Measurements from ENCODE around the gene EEF2KMT.
"Not testable (repeated sequence)": the region's sequence is repeated elsewhere in the genome, so short reads cannot be mapped to it uniquely, and the experiment has no call there.

Gene EEF2KMT

GRCh38 chr16:5089911-5090555 is 7.6 kb downstream of the EEF2KMT start:
- H3K36me3 ChIP-seq (ENCODE audit: control insufficient read depth, insufficient read depth, low read length); H3K27me3 ChIP-seq (ENCODE audit: control insufficient read depth, insufficient read depth, low read length); H3K4me1 ChIP-seq (ENCODE audit: control insufficient read depth, insufficient read depth, low read length); H3K4me3 ChIP-seq (ENCODE audit: low read length); H3K27ac ChIP-seq (ENCODE audit: low read depth, low read length); H3K9ac ChIP-seq (ENCODE audit: low read length): not testable (repeated sequence)

- H3K9ac ChIP-seq (ENCODE audit: low read length); H3K27me3 ChIP-seq (ENCODE audit: control insufficient read depth, insufficient read depth, low read length); H3K4me3 ChIP-seq (ENCODE audit: low read length); H3K4me1 ChIP-seq (ENCODE audit: control insufficient read depth, insufficient read depth, low read length); H3K27ac ChIP-seq (ENCODE audit: low read depth, low read length); H3K36me3 ChIP-seq (ENCODE audit: control insufficient read depth, insufficient read depth, low read length): not testable (repeated sequence)
Observed at GRCh38 chr16:5088936-5089335, 8.7 kb downstream of the EEF2KMT start.

DNA sequence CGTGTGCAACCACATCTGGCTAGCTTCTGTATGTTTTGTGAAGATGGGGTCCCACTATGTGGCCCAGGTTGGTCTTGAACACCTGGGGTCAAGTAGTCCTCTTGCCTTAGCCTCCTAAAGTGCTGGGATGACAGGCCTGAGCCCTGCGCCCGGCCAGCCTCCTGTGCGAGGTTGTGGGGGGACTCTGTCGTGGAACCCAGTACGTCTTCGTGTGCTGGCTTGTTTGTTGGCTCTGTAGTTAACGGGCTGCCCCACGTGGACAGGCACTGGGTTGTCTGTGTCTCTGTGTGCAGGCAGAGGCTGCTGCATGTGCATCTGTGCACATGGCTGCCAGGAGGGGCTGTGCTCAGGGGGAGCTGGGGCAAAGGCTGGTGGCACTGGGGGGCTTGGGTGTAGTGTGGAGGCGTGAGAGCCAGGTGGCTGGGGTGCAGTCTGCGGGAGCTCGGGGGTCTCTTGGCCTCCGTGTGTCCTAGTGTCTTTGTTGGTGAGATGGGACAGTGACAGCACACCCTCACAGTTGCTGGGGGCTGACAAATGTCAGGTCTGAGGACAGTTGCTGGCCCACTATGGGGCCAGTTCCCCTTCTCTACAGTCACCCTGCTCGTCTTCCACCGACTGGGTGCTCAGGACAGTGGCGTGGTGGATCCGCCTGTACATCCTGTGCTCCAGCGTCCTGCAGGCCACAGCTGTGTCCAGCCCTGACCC is 9.4 kb downstream of the EEF2KMT start:
- H3K4me3 ChIP-seq (ENCODE audit: low read length); H3K27me3 ChIP-seq (ENCODE audit: control insufficient read depth, insufficient read depth, low read length); H3K36me3 ChIP-seq (ENCODE audit: control insufficient read depth, insufficient read depth, low read length); H3K4me1 ChIP-seq (ENCODE audit: control insufficient read depth, insufficient read depth, low read length); H3K9ac ChIP-seq (ENCODE audit: low read length); H3K27ac ChIP-seq (ENCODE audit: low read depth, low read length): not testable (repeated sequence)

DNA sequence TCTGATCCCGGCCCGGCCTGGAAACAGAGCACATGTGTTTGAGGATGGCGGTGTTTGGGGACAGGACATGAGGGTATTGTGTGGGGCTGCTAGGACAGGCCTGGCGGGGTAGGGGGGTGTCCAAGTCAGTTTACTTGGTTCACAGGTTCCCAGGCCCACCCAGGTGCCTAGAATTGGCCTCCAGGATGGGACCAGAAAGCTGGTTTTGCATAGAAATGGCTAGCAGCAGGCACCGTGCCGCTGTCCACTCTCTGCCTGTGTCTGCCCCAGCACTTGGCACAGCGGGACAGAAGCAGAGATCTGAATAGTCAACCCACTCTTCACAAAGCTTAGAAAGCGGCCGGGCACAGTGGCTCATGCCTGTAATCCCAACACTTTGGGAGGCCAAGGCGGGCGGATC is 11.9 kb downstream of the EEF2KMT start:
- H3K27me3 ChIP-seq (ENCODE audit: control insufficient read depth, insufficient read depth, low read length); H3K36me3 ChIP-seq (ENCODE audit: control insufficient read depth, insufficient read depth, low read length); H3K9ac ChIP-seq (ENCODE audit: low read length); H3K27ac ChIP-seq (ENCODE audit: low read depth, low read length); H3K4me1 ChIP-seq (ENCODE audit: control insufficient read depth, insufficient read depth, low read length); H3K4me3 ChIP-seq (ENCODE audit: low read length): not testable (repeated sequence)

GRCh38 chr16:5084802-5085201 is 12.8 kb downstream of the EEF2KMT start:
- H3K27me3 ChIP-seq (ENCODE audit: control insufficient read depth, insufficient read depth, low read length); H3K9ac ChIP-seq (ENCODE audit: low read length); H3K4me1 ChIP-seq (ENCODE audit: control insufficient read depth, insufficient read depth, low read length); H3K36me3 ChIP-seq (ENCODE audit: control insufficient read depth, insufficient read depth, low read length); H3K27ac ChIP-seq (ENCODE audit: low read depth, low read length); H3K4me3 ChIP-seq (ENCODE audit: low read length): not testable (repeated sequence)

- not testable (repeated sequence) for H3K9ac ChIP-seq (ENCODE audit: low read length); H3K4me3 ChIP-seq (ENCODE audit: low read length); H3K4me1 ChIP-seq (ENCODE audit: control insufficient read depth, insufficient read depth, low read length); H3K36me3 ChIP-seq (ENCODE audit: control insufficient read depth, insufficient read depth, low read length); H3K27ac ChIP-seq (ENCODE audit: low read depth, low read length); H3K27me3 ChIP-seq (ENCODE audit: control insufficient read depth, insufficient read depth, low read length)
Observed at GRCh38 chr16:5084099-5084731, 13.4 kb downstream of the EEF2KMT start.

- H3K27me3 ChIP-seq (ENCODE audit: control insufficient read depth, insufficient read depth, low read length); H3K27ac ChIP-seq (ENCODE audit: low read depth, low read length); H3K36me3 ChIP-seq (ENCODE audit: control insufficient read depth, insufficient read depth, low read length); H3K4me3 ChIP-seq (ENCODE audit: low read length); H3K9ac ChIP-seq (ENCODE audit: low read length); H3K4me1 ChIP-seq (ENCODE audit: control insufficient read depth, insufficient read depth, low read length): not testable (repeated sequence)
Observed at GRCh38 chr16:5083646-5084045, 13.9 kb downstream of the EEF2KMT start.

GRCh38 chr16:5080996-5081395 is 16.6 kb downstream of the EEF2KMT start:
- H3K4me3 ChIP-seq (ENCODE audit: low read length); H3K27ac ChIP-seq (ENCODE audit: low read depth, low read length); H3K9ac ChIP-seq (ENCODE audit: low read length); H3K4me1 ChIP-seq (ENCODE audit: control insufficient read depth, insufficient read depth, low read length); H3K27me3 ChIP-seq (ENCODE audit: control insufficient read depth, insufficient read depth, low read length); H3K36me3 ChIP-seq (ENCODE audit: control insufficient read depth, insufficient read depth, low read length): not testable (repeated sequence)

DNA sequence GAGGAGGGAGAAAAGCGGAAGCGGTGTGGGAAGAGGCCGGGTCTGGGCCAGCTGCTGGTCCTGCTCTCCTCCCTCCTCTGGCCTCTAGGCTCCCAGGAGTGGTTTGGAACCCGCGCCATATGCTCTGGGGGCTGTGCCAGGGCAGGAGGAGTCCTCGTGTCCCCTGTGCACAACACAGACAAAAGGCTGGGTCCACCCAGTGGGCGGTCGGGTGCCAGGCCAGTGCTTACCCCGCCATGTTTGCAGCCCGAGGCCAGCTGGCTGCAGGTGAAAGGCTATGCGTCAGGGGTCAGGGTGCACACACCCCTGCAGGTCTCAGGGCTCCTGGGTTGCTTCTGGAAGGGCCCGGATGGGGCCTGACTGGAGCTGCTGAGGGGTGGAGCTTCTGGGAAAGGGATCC is 17.1 kb downstream of the EEF2KMT start:
- not testable (repeated sequence) for H3K27me3 ChIP-seq (ENCODE audit: control insufficient read depth, insufficient read depth, low read length); H3K9ac ChIP-seq (ENCODE audit: low read length); H3K4me1 ChIP-seq (ENCODE audit: control insufficient read depth, insufficient read depth, low read length); H3K27ac ChIP-seq (ENCODE audit: low read depth, low read length); H3K4me3 ChIP-seq (ENCODE audit: low read length); H3K36me3 ChIP-seq (ENCODE audit: control insufficient read depth, insufficient read depth, low read length)

DNA sequence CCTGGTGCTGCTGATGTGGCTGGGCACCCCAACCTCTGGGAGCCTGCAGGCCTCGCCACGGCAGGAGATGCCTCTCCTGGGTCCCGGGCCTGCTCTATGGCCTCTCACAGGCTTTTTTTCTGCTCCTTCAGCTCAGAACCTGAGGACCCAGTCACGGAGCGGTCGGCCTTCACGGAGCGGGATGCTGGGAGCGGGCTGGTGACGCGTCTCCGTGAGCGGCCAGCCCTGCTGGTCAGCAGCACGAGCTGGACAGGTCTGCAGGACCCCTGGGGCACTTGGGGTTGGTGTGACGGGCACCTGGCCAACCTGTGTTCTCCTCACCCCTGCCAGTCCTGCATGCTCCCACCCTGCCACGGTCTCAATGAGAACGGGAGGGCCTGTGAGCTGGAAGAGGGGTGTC is 19.0 kb downstream of the EEF2KMT start:
- Histone ChIP-seq H3K27ac (ENCODE audit: low read depth, low read length) (no peak overlapping the region), H3K27me3 (ENCODE audit: control insufficient read depth, insufficient read depth, low read length) (no peaks in the 10 kb centered on the region), H3K9ac (ENCODE audit: low read length) (no peak overlapping the region), H3K4me3 (ENCODE audit: low read length) (no peak overlapping the region), H3K4me1 (ENCODE audit: control insufficient read depth, insufficient read depth, low read length) (no peaks in the 10 kb centered on the region), H3K36me3 (ENCODE audit: control insufficient read depth, insufficient read depth, low read length) (peaks cover 13% of the 10 kb centered on the region)

DNA sequence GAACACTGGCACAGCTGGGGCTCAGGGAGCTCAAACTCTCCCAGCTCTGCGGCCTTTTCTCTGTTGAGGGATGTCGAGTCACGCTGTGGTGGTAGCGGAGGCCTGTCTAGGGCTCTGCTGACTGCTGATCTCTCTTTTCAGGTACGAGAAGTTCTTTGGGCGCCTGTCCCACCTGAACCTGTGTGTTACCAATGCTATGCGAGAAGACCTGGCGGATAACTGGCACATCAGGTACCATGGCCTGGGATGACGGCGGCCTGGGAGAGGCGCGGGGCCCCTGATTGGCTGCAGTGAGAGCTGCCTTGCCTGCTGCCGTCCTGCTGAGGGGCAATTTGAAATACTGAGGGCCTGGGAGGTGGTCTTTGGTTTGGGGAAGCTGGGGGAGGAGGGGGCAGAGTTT is 20.3 kb downstream of the EEF2KMT start:
- Histone ChIP-seq H3K9ac (ENCODE audit: low read length) (no peak overlapping the region), H3K4me3 (ENCODE audit: low read length) (no peak overlapping the region), H3K4me1 (ENCODE audit: control insufficient read depth, insufficient read depth, low read length) (no peaks in the 10 kb centered on the region), H3K36me3 (ENCODE audit: control insufficient read depth, insufficient read depth, low read length) (peaks cover 13% of the 10 kb centered on the region), H3K27ac (ENCODE audit: low read depth, low read length) (no peak overlapping the region), H3K27me3 (ENCODE audit: control insufficient read depth, insufficient read depth, low read length) (no peaks in the 10 kb centered on the region)

- Histone ChIP-seq H3K36me3 (ENCODE audit: control insufficient read depth, insufficient read depth, low read length) (peaks cover 13% of the 10 kb centered on the region), H3K27me3 (ENCODE audit: control insufficient read depth, insufficient read depth, low read length) (no peaks in the 10 kb centered on the region), H3K4me3 (ENCODE audit: low read length) (no peak overlapping the region), H3K4me1 (ENCODE audit: control insufficient read depth, insufficient read depth, low read length) (peaks cover 3% of the 10 kb centered on the region), H3K9ac (ENCODE audit: low read length) (no peak overlapping the region), H3K27ac (ENCODE audit: low read depth, low read length) (no peak overlapping the region)
Observed at GRCh38 chr16:5075637-5076036, 22.0 kb downstream of the EEF2KMT start.

- not testable (repeated sequence) for H3K27ac ChIP-seq (ENCODE audit: low read depth, low read length); H3K4me1 ChIP-seq (ENCODE audit: control insufficient read depth, insufficient read depth, low read length); H3K27me3 ChIP-seq (ENCODE audit: control insufficient read depth, insufficient read depth, low read length)
Observed at GRCh38 chr16:5073771-5074170, 23.8 kb downstream of the EEF2KMT start.

More at GRCh38 chr16:5073771-5074170, 23.8 kb downstream of the EEF2KMT start:
- not testable (repeated sequence) for H3K9ac ChIP-seq (ENCODE audit: low read length); H3K4me3 ChIP-seq (ENCODE audit: low read length)
- peaks cover 13% of the 10 kb centered on the region for H3K36me3 ChIP-seq (ENCODE audit: control insufficient read depth, insufficient read depth, low read length)

Data from rectal smooth muscle tissue (tissue), 1 donor.